Smooth muscle cell (in vitro differentiated cells): ENCODE measurements around the gene COL15A1. TPM values are rescaled to one million over a fixed set of nuclear protein-coding genes. Genes with fewer than 3 reads are reported as not detected.
A peak's percentile ranks its signal among the peaks of the same experiment; 100 is the strongest.

Source experiments
- DNase-seq: peaks from one replicate; lab custom pipeline; 2025; ENCODE audit not compliant: unreplicated experiment; lab: John Stamatoyannopoulos, UW
- H2AFZ ChIP-seq: fragments of 200-600 bp; sonication (generic); 2 replicates; pipeline ENCODE4 v1.6.0; 2016; ENCODE audit warnings: antibody characterized with exemption, low read depth, mild to moderate bottlenecking
- H3F3A ChIP-seq: fragments of 200-600 bp; sonication (generic); 2 replicates; pipeline ENCODE4 v1.6.0; 2017; ENCODE audit warnings: antibody characterized with exemption, low read depth
- H3K27ac ChIP-seq: fragments of 200-600 bp; sonication (generic); 2 replicates; pipeline ENCODE4 v1.5.1; 2016; ENCODE audit warnings: low read depth, mild to moderate bottlenecking
- H3K27me3 ChIP-seq: fragments of 200-600 bp; sonication (generic); 2 replicates; pipeline ENCODE4 v1.6.1; 2016; ENCODE audit warnings: low read depth, mild to moderate bottlenecking
- H3K36me3 ChIP-seq: fragments of 200-600 bp; sonication (generic); 2 replicates; pipeline ENCODE4 v1.5.1; 2016; ENCODE audit warnings: low read depth
- H3K4me1 ChIP-seq: fragments of 200-600 bp; sonication (generic); 2 replicates; pipeline ENCODE4 v1.5.1; 2016; ENCODE audit warnings: low read depth
- H3K4me2 ChIP-seq: fragments of 200-600 bp; sonication (generic); 2 replicates; pipeline ENCODE4 v1.6.0; 2016; ENCODE audit warnings: mild to moderate bottlenecking
- H3K4me3 ChIP-seq: fragments of 200-600 bp; sonication (generic); 2 replicates; pipeline ENCODE4 v1.5.1; 2016; ENCODE audit warnings: mild to moderate bottlenecking
- H3K79me2 ChIP-seq: fragments of 200-600 bp; sonication (generic); 2 replicates; pipeline ENCODE4 v1.6.0; 2016; ENCODE audit warnings: low read depth, mild to moderate bottlenecking
- H3K9ac ChIP-seq: fragments of 200-600 bp; sonication (generic); 2 replicates; pipeline ENCODE4 v1.6.0; 2016; ENCODE audit warnings: low read depth
- H3K9me3 ChIP-seq: fragments of 200-600 bp; sonication (generic); replicated peaks from 2 replicates; pipeline ENCODE4 v1.5.1; 2016; ENCODE audit warnings: low read depth
- H4K20me1 ChIP-seq: fragments of 200-600 bp; sonication (generic); 2 replicates; pipeline ENCODE4 v1.6.0; 2016; ENCODE audit warnings: low read depth
- CTCF ChIP-seq: fragments of 200-600 bp; sonication (generic); IDR thresholded peaks from 2 replicates; pipeline ENCODE4 v1.5.1; 2017; ENCODE audit warnings: borderline replicate concordance, mild to moderate bottlenecking, antibody characterized with exemption; ENCODE audit not compliant: insufficient read depth, poor library complexity, severe bottlenecking
- WGBS: methylation state at CpG from one replicate; pipeline ENCODE4 v1.1.7; 2016; ENCODE audit warnings: low lambda C conversion rate; 5-methylcytosine and 5-hydroxymethylcytosine counted together
- polyA plus RNA-seq: library from polyadenylated mRNA; unstranded; fragments of >200 nt; fragmentation: Nextera tagmentation; extraction: Ambion mirVana; gene quantifications from 2 replicates; pipeline ENCODE4 v1.2.1, GENCODE V29; 2016
- total RNA-seq: library from RNA; depleted of rRNA; stranded (reverse); fragments of >200 nt; gene quantifications from 2 replicates; pipeline ENCODE4 v1.2.3, GENCODE V29; 2014

Gene COL15A1
- total and polyA plus RNA-seq, 2 experiments from 2014 or later, result 222 to 293 TPM

GRCh38 chr9:98992107-98992884 is 48.6 kb downstream of the COL15A1 start:
- H3K79me2 ChIP-seq, result no peaks in the 10 kb centered on the region
- no peaks in the 10 kb centered on the region for H3K27me3 ChIP-seq
- H4K20me1 ChIP-seq, result no peaks in the 10 kb centered on the region
- no peak overlapping the region for H3K4me3 ChIP-seq
- H2AFZ ChIP-seq, result no peak overlapping the region
- no peak overlapping the region for H3K9ac ChIP-seq
- no peaks in the 10 kb centered on the region for H3K9me3 ChIP-seq
- H3K27ac ChIP-seq, result peak overlapping the region; percentile 77
- peaks cover 17% of the 10 kb centered on the region for H3K4me1 ChIP-seq
- 98% methylated on average over 33 of the region's 33 CpGs for WGBS
- peaks cover 12% of the 10 kb centered on the region for H3F3A ChIP-seq
- H3K36me3 ChIP-seq, result no peaks in the 10 kb centered on the region
- no peak overlapping the region for H3K4me2 ChIP-seq
- DNase-seq, result no peak
- no peak for TF ChIP-seq CTCF

GRCh38 chr9:98992885-98993569 is 49.3 kb downstream of the COL15A1 start:
- H3K27me3 ChIP-seq, result no peaks in the 10 kb centered on the region
- peak overlapping the region; percentile 77 for H3K27ac ChIP-seq
- peaks cover 12% of the 10 kb centered on the region for H3F3A ChIP-seq
- H3K4me1 ChIP-seq, result peaks cover 22% of the 10 kb centered on the region
- no peaks in the 10 kb centered on the region for H3K9me3 ChIP-seq
- H3K36me3 ChIP-seq, result no peaks in the 10 kb centered on the region
- peak overlapping the region; percentile 12 for H3K4me2 ChIP-seq
- DNase-seq, result no peak
- H3K4me3 ChIP-seq, result no peak overlapping the region
- H3K79me2 ChIP-seq, result no peaks in the 10 kb centered on the region
- H3K9ac ChIP-seq, result peak overlapping the region; percentile 4
- 66% methylated on average over 6 of the region's 6 CpGs for WGBS
- H2AFZ ChIP-seq, result no peak overlapping the region
- no peaks in the 10 kb centered on the region for H4K20me1 ChIP-seq
- no peak for TF ChIP-seq CTCF

- Histone ChIP-seq H3K27ac (peak overlapping the region; percentile 77), H3K79me2 (no peaks in the 10 kb centered on the region), H3K4me3 (no peak overlapping the region), H3K36me3 (no peaks in the 10 kb centered on the region), H3K27me3 (no peaks in the 10 kb centered on the region), H3K9me3 (no peaks in the 10 kb centered on the region), H3K4me1 (peaks cover 22% of the 10 kb centered on the region), H3K9ac (peak overlapping the region; percentile 4), H3K4me2 (peak overlapping the region; percentile 51), H2AFZ (no peak overlapping the region), H3F3A (peaks cover 16% of the 10 kb centered on the region), H4K20me1 (no peaks in the 10 kb centered on the region)
- no peak for TF ChIP-seq CTCF
- DNase-seq, result no peak
- 21% methylated on average over 6 of the region's 6 CpGs for WGBS
Observed at GRCh38 chr9:98993570-98993945, 49.9 kb downstream of the COL15A1 start.
